HEK293 (cell line): ENCODE results near the gene KDM4B.

ENCODE experiments used
- CTCF ChIA-PET: fragments of 350-600 bp; formaldehyde crosslinking; extraction: SDS; loops from one replicate; lab custom pipeline; 2021; ENCODE audit warnings: antibody characterized with exemption; lab: Yijun Ruan, JAX
- POLR2A ChIA-PET: fragments of 300-600 bp; formaldehyde crosslinking; extraction: SDS; loops from one replicate; lab custom pipeline; 2020; ENCODE audit warnings: antibody characterized with exemption, inconsistent platforms; lab: Yijun Ruan, JAX
- H3K27ac ChIP-seq: fragments of 200-500 bp; sonication (Bioruptor generic); 2 replicates; pipeline ENCODE4 v1.5.1; 2014; ENCODE audit warnings: low read depth, low read length, control low read depth, inconsistent platforms; ENCODE audit errors: extremely low read depth
- H3K36me3 ChIP-seq, 2 experiments: fragments of 200-500 bp in 1 of 2; sonication (Bioruptor generic) in 1 of 2; 1 replicate in 1 of 2; 2 replicates in 1 of 2; pipeline ENCODE4 v1.5.1; 2014 to 2017; ENCODE audit warnings: inconsistent platforms in 2 of 2, low read length in 2 of 2; ENCODE audit not compliant: control insufficient read depth in 2 of 2, insufficient read depth in 1 of 2
- H3K4me1 ChIP-seq: fragments of 200-500 bp; sonication (Bioruptor generic); 2 replicates; pipeline ENCODE4 v1.5.1; 2014; ENCODE audit warnings: mild to moderate bottlenecking, low read length, inconsistent platforms; ENCODE audit not compliant: control insufficient read depth, insufficient read depth
- H3K4me3 ChIP-seq: 2 replicates; pipeline ENCODE4 v1.5.1; 2011; ENCODE audit warnings: low read depth, mild to moderate bottlenecking, control low read depth, low read length, moderate library complexity
- H3K9me3 ChIP-seq: fragments of 200-500 bp; sonication (Bioruptor generic); 2 replicates; pipeline ENCODE4 v1.5.1; 2014; ENCODE audit warnings: low read depth, low read length, inconsistent platforms; ENCODE audit not compliant: control insufficient read depth, insufficient read depth
- BCL6B ChIP-seq: fragments of 450-650 bp; formaldehyde crosslinking; IDR thresholded peaks from 2 replicates; pipeline ENCODE4 v1.5.1; 2017; ENCODE audit warnings: missing biosample characterization, missing genetic modification characterization
- CTCF ChIP-seq: fragments of 450-650 bp; formaldehyde crosslinking; IDR thresholded peaks from 2 replicates; pipeline ENCODE4 v1.5.1; 2016; ENCODE audit warnings: missing biosample characterization, missing genetic modification characterization
- KLF16 ChIP-seq: fragments of 450-650 bp; formaldehyde crosslinking; IDR thresholded peaks from 2 replicates; pipeline ENCODE4 v1.5.1; 2017; ENCODE audit warnings: missing biosample characterization, missing genetic modification characterization
- YY2 ChIP-seq: fragments of 450-650 bp; formaldehyde crosslinking; IDR thresholded peaks from 2 replicates; pipeline ENCODE4 v1.5.1; 2016; ENCODE audit warnings: missing biosample characterization, missing genetic modification characterization
- ZBTB44 ChIP-seq: fragments of 450-650 bp; IDR thresholded peaks from 2 replicates; pipeline ENCODE4 v1.5.1; 2018; ENCODE audit warnings: missing biosample characterization, mild to moderate bottlenecking, missing genetic modification characterization
- ZBTB7A ChIP-seq: fragments of 450-650 bp; formaldehyde crosslinking; IDR thresholded peaks from 2 replicates; pipeline ENCODE4 v1.5.1; 2016; ENCODE audit warnings: low read depth, missing biosample characterization, missing genetic modification characterization
- ZNF114 ChIP-seq: fragments of 450-650 bp; formaldehyde crosslinking; IDR thresholded peaks from 2 replicates; pipeline ENCODE4 v1.5.0; 2017; ENCODE audit warnings: missing biosample characterization, missing genetic modification characterization
- ZNF138 ChIP-seq: fragments of 450-650 bp; formaldehyde crosslinking; IDR thresholded peaks from 2 replicates; pipeline ENCODE4 v1.5.1; 2016; ENCODE audit warnings: missing biosample characterization, missing genetic modification characterization, borderline replicate concordance
- ZNF280D ChIP-seq: fragments of 450-650 bp; formaldehyde crosslinking; IDR thresholded peaks from 2 replicates; pipeline ENCODE4 v1.5.1; 2016; ENCODE audit warnings: missing biosample characterization, missing genetic modification characterization
- ZNF324 ChIP-seq: fragments of 450-650 bp; formaldehyde crosslinking; IDR thresholded peaks from 2 replicates; pipeline ENCODE4 v1.5.1; 2016; ENCODE audit warnings: missing biosample characterization, missing genetic modification characterization
- ZNF335 ChIP-seq: fragments of 450-650 bp; formaldehyde crosslinking; conservative IDR thresholded peaks from 2 replicates; pipeline ENCODE4 v1.5.1; 2016; ENCODE audit warnings: missing biosample characterization, missing genetic modification characterization
- ZNF350 ChIP-seq: fragments of 450-650 bp; formaldehyde crosslinking; IDR thresholded peaks from 2 replicates; pipeline ENCODE4 v1.5.0; 2017; ENCODE audit warnings: missing biosample characterization, mild to moderate bottlenecking, missing genetic modification characterization
- ZNF423 ChIP-seq: fragments of 450-650 bp; formaldehyde crosslinking; IDR thresholded peaks from 2 replicates; pipeline ENCODE4 v1.5.1; 2016; ENCODE audit warnings: missing biosample characterization, missing genetic modification characterization
- ZNF449 ChIP-seq: fragments of 450-650 bp; formaldehyde crosslinking; IDR thresholded peaks from 2 replicates; pipeline ENCODE4 v1.5.1; 2017; ENCODE audit warnings: missing biosample characterization, mild to moderate bottlenecking, missing genetic modification characterization, moderate library complexity
- ZNF514 ChIP-seq: fragments of 450-650 bp; formaldehyde crosslinking; IDR thresholded peaks from 2 replicates; pipeline ENCODE4 v1.5.1; 2016; ENCODE audit warnings: missing biosample characterization, missing genetic modification characterization
- ZNF518A ChIP-seq: fragments of 450-650 bp; formaldehyde crosslinking; conservative IDR thresholded peaks from 2 replicates; pipeline ENCODE4 v1.5.1; 2016; ENCODE audit warnings: low read depth, missing biosample characterization, missing genetic modification characterization
- ZNF610 ChIP-seq: fragments of 450-650 bp; formaldehyde crosslinking; IDR thresholded peaks from 2 replicates; pipeline ENCODE4 v1.5.1; 2016; ENCODE audit warnings: missing biosample characterization, missing genetic modification characterization, borderline replicate concordance
- ZNF664 ChIP-seq: fragments of 450-650 bp; formaldehyde crosslinking; IDR thresholded peaks from 2 replicates; pipeline ENCODE4 v1.5.1; 2016; ENCODE audit warnings: missing biosample characterization, missing genetic modification characterization
- ZNF785 ChIP-seq: fragments of 450-650 bp; formaldehyde crosslinking; IDR thresholded peaks from 2 replicates; pipeline ENCODE4 v1.5.1; 2016; ENCODE audit warnings: missing biosample characterization, missing genetic modification characterization
- ZNF792 ChIP-seq: fragments of 450-650 bp; formaldehyde crosslinking; IDR thresholded peaks from 2 replicates; pipeline ENCODE4 v1.5.1; 2016; ENCODE audit warnings: missing biosample characterization, missing genetic modification characterization

The KDM4B gene

GRCh38 chr19:5178841-5179240 lies 209.9 kb downstream of the KDM4B start:
- Histone ChIP-seq H3K36me3 (no peaks in the 10 kb centered on the region), H3K9me3 (no peaks in the 10 kb centered on the region), H3K4me1 (no peaks in the 10 kb centered on the region), H3K27ac (no peak overlapping the region), H3K4me3 (no peak overlapping the region)
- TF ChIP-seq ZNF335 (tag by site-specific recombination) (no peak), ZNF785 (tag by site-specific recombination) (no peak), ZNF514 (tag by site-specific recombination) (no peak), ZBTB44 (tag by site-specific recombination) (no peak), ZNF138 (tag by site-specific recombination) (no peak), ZNF664 (tag by site-specific recombination) (no peak), BCL6B (tag by site-specific recombination) (no peak), ZNF350 (tag by site-specific recombination) (no peak), ZNF610 (tag by site-specific recombination) (no peak), ZNF518A (no peak), ZNF423 (tag by site-specific recombination) (no peak), ZNF324 (no peak), CTCF (tag by site-specific recombination) (no peak), ZNF280D (no peak), YY2 (tag by site-specific recombination) (no peak), ZBTB7A (tag by site-specific recombination) (no peak), ZNF449 (tag by site-specific recombination) (no peak), ZNF792 (tag by site-specific recombination) (no peak), ZNF114 (no peak), KLF16 (tag by site-specific recombination) (no peak)
- ChIA-PET POLR2A (no interaction called here), CTCF (interaction anchor here (0.6 to 1.1 kb wide), 3 partner anchors 64 to 360 kb away, joined by 3 to 4 read pairs (median 3); no protein-coding TSS in a partner anchor)
